CD4-positive, CD25-positive, alpha-beta regulatory T cell (primary cell): Measurements from ENCODE around the gene MYADML2. TPM values are rescaled to one million over a fixed set of nuclear protein-coding genes. Genes with fewer than 3 reads are reported as not detected.

Source experiments
- ATAC-seq, 2 donors: fragments of 150-1000 bp; cut with Tn5 transposase; one replicate each; pipeline ENCODE4 v1.10.0; 2021; ENCODE audit warnings: low read depth in 2 of 2, moderate number of reproducible peaks in 2 of 2, moderate library complexity in 1 of 2
- DNase-seq, 3 donors: peaks; one replicate each; pipeline versions ENCODE4 v3.0.0 to v3.0.0-alpha.2; 2012 to 2022; ENCODE audit warnings: mixed read lengths in 1 of 3
- H3K27ac ChIP-seq: one replicate; pipeline ENCODE4 v1.7.0; 2013; ENCODE audit warnings: mild to moderate bottlenecking, low read length; ENCODE audit not compliant: insufficient read depth, poor library complexity, severe bottlenecking
- H3K27me3 ChIP-seq: one replicate; pipeline ENCODE4 v1.7.0; 2013; ENCODE audit warnings: low read length; ENCODE audit not compliant: control insufficient read depth, insufficient read depth
- H3K36me3 ChIP-seq: one replicate; pipeline ENCODE4 v1.7.0; 2013; ENCODE audit warnings: mild to moderate bottlenecking, low read length, moderate library complexity; ENCODE audit not compliant: control insufficient read depth, insufficient read depth
- H3K4me1 ChIP-seq: 2 replicates; pipeline ENCODE4 v1.7.0; 2013; ENCODE audit warnings: mild to moderate bottlenecking, low read length; ENCODE audit not compliant: insufficient read depth, control insufficient read depth, poor library complexity, severe bottlenecking
- H3K4me3 ChIP-seq: one replicate; pipeline ENCODE4 v1.7.0; 2013; ENCODE audit warnings: low read depth, mild to moderate bottlenecking, low read length, moderate library complexity
- H3K9me3 ChIP-seq, 2 experiments: 1 replicate in 1 of 2; 2 replicates in 1 of 2; pipeline ENCODE4 v1.7.0; 2013; ENCODE audit warnings: low read length in 2 of 2, mild to moderate bottlenecking in 1 of 2, moderate library complexity in 1 of 2; ENCODE audit not compliant: control insufficient read depth in 2 of 2
- H3K27ac Mint-ChIP-seq, 3 donors: one replicate each; pipeline ENCODE4 v1.8.0; 2020 to 2022; ENCODE audit warnings: mild to moderate bottlenecking in 3 of 3, mixed read lengths in 3 of 3, moderate library complexity in 2 of 3
- H3K27me3 Mint-ChIP-seq: one replicate; pipeline ENCODE4 v1.8.0; 2022; ENCODE audit warnings: mild to moderate bottlenecking, mixed read lengths
- H3K36me3 Mint-ChIP-seq: one replicate; pipeline ENCODE4 v1.8.0; 2020; ENCODE audit warnings: mixed read lengths
- H3K4me1 Mint-ChIP-seq, 4 donors: one replicate each; pipeline ENCODE4 v1.8.0; 2020 to 2022; ENCODE audit warnings: mixed read lengths in 4 of 4, mild to moderate bottlenecking in 1 of 4
- H3K4me3 Mint-ChIP-seq, 4 donors: one replicate each; pipeline ENCODE4 v1.8.0; 2020 to 2022; ENCODE audit warnings: mild to moderate bottlenecking in 4 of 4, mixed read lengths in 4 of 4, moderate library complexity in 3 of 4
- H3K9me3 Mint-ChIP-seq, 7 donors: one replicate each; pipeline ENCODE4 v1.8.0; 2020 to 2022; ENCODE audit warnings: mixed read lengths in 7 of 7, mild to moderate bottlenecking in 3 of 7, moderate library complexity in 2 of 7
- polyA plus RNA-seq, 4 donors: library from polyadenylated mRNA; unstranded; fragments of 300-500 nt; fragmentation: Illumina TruSeq; gene quantifications; one replicate each; pipeline ENCODE4 v1.2.3, GENCODE V29; 2021
- total RNA-seq: library from RNA; stranded (reverse); gene quantifications from one replicate; pipeline ENCODE4 v1.2.3, GENCODE V29; 2022

Gene MYADML2
- total and polyA plus RNA-seq, 5 donors from 2014 or later, result not detected

DNA sequence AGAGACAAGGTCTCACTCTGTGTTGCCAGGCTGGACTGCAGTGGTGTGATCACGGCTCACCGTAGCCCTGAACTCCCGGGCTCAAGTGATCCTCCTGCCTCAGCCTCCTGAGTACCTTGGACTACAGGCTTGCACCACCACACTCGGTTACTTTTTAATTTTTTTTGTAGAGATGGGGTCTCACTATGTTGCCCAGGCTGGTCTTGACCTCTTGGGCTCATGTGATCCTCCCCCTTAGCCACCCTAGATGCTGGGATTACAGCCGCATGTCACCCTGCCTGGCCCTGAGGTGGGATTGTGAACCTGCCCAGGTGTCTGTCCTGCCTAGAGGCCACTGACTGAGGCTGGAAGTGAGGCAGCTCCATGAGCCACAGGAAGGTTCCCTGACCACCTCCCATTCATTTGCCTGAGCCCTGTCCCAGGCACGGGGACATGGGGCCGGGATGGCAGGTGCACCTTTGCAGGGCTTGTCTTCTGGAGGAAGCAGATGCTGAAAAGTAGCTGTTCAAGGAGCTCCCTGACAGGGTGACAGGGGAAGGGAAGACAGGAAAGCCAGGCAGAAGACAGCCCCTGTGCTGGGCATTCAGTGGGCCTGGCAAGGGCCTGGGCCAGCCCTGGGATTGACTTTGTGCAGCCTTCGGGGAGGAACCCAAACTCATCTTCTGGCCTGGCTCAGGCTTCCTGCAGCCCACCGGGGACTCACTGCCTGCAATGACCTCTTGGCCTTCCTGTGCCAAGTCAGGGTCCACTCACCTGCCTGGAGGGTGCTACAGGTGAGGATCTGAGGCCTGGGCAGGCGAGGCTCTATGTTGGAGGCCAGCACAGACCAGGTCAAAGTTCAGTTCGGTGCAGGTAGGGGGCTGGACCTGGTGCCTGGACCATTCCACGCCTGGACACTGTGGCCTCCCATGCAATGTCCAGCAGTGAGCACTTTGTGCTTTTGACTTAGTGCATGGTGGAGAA, 22.1 kb upstream of the MYADML2 start:
- H3K36me3 ChIP-seq, result no peaks in the 10 kb centered on the region
- Mint-ChIP-seq H3K4me1 (peaks cover 0 to 28% (median 5%) of the 10 kb centered on the region in 4 donors), H3K4me3 (peak overlapping the region in 2 of 4 donors; percentile 50 to 66), H3K27ac (peak overlapping the region in 1 of 3 donors; percentile 81), H3K27me3 (peaks cover 5% of the 10 kb centered on the region), H3K9me3 (no peaks in the 10 kb centered on the region), H3K36me3 (no peaks in the 10 kb centered on the region)
- no peak overlapping the region for H3K4me3 ChIP-seq
- ATAC-seq, result no peak
- no peaks in the 10 kb centered on the region for H3K27me3 ChIP-seq
- peaks cover 28% of the 10 kb centered on the region for H3K4me1 ChIP-seq
- no peak for DNase-seq
- H3K9me3 ChIP-seq, result no peaks in the 10 kb centered on the region
- H3K27ac ChIP-seq, result no peak overlapping the region

- peak overlapping the region; percentile 66 to 90 (median 78) for H3K4me3 Mint-ChIP-seq
- Histone ChIP-seq H3K4me1 (peaks cover 28% of the 10 kb centered on the region), H3K27ac (peak overlapping the region; percentile 51), H3K4me3 (peak overlapping the region; percentile 3), H3K27me3 (no peaks in the 10 kb centered on the region), H3K9me3 (no peaks in the 10 kb centered on the region), H3K36me3 (no peaks in the 10 kb centered on the region)
- H3K4me1 Mint-ChIP-seq, result peaks cover 0 to 28% (median 5%) of the 10 kb centered on the region in 4 donors
- H3K9me3 Mint-ChIP-seq, result no peaks in the 10 kb centered on the region
- DNase-seq, result no peak
- no peaks in the 10 kb centered on the region for H3K36me3 Mint-ChIP-seq
- H3K27me3 Mint-ChIP-seq, result peaks cover 11% of the 10 kb centered on the region
- peak overlapping the region; percentile 68 to 86 (median 74) for H3K27ac Mint-ChIP-seq
- no peak for ATAC-seq
These were observed 21.3 kb upstream of the MYADML2 start for GRCh38 chr17:81968396-81968745.

GRCh38 chr17:81967533-81968395, 20.7 kb upstream of the MYADML2 start:
- peak overlapping the region; percentile 68 to 86 (median 74) for H3K27ac Mint-ChIP-seq
- H3K36me3 ChIP-seq, result no peaks in the 10 kb centered on the region
- no peaks in the 10 kb centered on the region for H3K36me3 Mint-ChIP-seq
- ATAC-seq (peak; percentile 95), DNase-seq (peak; percentile 80 to 96 (median 83))
- H3K4me3 Mint-ChIP-seq, result peak overlapping the region; percentile 66 to 90 (median 78)
- peaks cover 28% of the 10 kb centered on the region for H3K4me1 ChIP-seq
- peaks cover 16% of the 10 kb centered on the region for H3K27me3 Mint-ChIP-seq
- H3K9me3 Mint-ChIP-seq, result no peaks in the 10 kb centered on the region
- peak overlapping the region; percentile 3 for H3K4me3 ChIP-seq
- peaks cover 0 to 28% (median 5%) of the 10 kb centered on the region in 4 donors for H3K4me1 Mint-ChIP-seq
- H3K27ac ChIP-seq, result peak overlapping the region; percentile 51
- H3K27me3 ChIP-seq, result no peaks in the 10 kb centered on the region
- H3K9me3 ChIP-seq, result no peaks in the 10 kb centered on the region

- no peak overlapping the region for H3K4me3 ChIP-seq
- H3K27ac ChIP-seq, result peak overlapping the region; percentile 51
- Mint-ChIP-seq H3K4me1 (peaks cover 0 to 31% (median 5%) of the 10 kb centered on the region in 4 donors), H3K27me3 (peaks cover 19% of the 10 kb centered on the region), H3K27ac (no peak overlapping the region), H3K4me3 (no peak overlapping the region), H3K9me3 (no peaks in the 10 kb centered on the region), H3K36me3 (no peaks in the 10 kb centered on the region)
- peaks cover 28% of the 10 kb centered on the region for H3K4me1 ChIP-seq
- DNase-seq (no peak), ATAC-seq (no peak)
- no peaks in the 10 kb centered on the region for H3K36me3 ChIP-seq
- H3K27me3 ChIP-seq, result no peaks in the 10 kb centered on the region
- no peaks in the 10 kb centered on the region for H3K9me3 ChIP-seq
These were observed 20.2 kb upstream of the MYADML2 start for GRCh38 chr17:81967244-81967532.

- no peak overlapping the region for H3K4me3 ChIP-seq
- peaks cover 21% of the 10 kb centered on the region for H3K27me3 Mint-ChIP-seq
- H3K27me3 ChIP-seq, result no peaks in the 10 kb centered on the region
- no peaks in the 10 kb centered on the region for H3K36me3 ChIP-seq
- H3K4me1 ChIP-seq, result peaks cover 32% of the 10 kb centered on the region
- H3K4me3 Mint-ChIP-seq, result peak overlapping the region in 2 of 4 donors; percentile 15 to 35
- peak overlapping the region in 1 of 3 donors; percentile 14 for H3K27ac Mint-ChIP-seq
- no peaks in the 10 kb centered on the region for H3K9me3 ChIP-seq
- ATAC-seq (no peak), DNase-seq (no peak)
- no peaks in the 10 kb centered on the region for H3K36me3 Mint-ChIP-seq
- H3K4me1 Mint-ChIP-seq, result peaks cover 0 to 31% (median 5%) of the 10 kb centered on the region in 4 donors
- no peak overlapping the region for H3K27ac ChIP-seq
- H3K9me3 Mint-ChIP-seq, result no peaks in the 10 kb centered on the region
These were observed 19.6 kb upstream of the MYADML2 start for GRCh38 chr17:81966343-81967243.

DNA sequence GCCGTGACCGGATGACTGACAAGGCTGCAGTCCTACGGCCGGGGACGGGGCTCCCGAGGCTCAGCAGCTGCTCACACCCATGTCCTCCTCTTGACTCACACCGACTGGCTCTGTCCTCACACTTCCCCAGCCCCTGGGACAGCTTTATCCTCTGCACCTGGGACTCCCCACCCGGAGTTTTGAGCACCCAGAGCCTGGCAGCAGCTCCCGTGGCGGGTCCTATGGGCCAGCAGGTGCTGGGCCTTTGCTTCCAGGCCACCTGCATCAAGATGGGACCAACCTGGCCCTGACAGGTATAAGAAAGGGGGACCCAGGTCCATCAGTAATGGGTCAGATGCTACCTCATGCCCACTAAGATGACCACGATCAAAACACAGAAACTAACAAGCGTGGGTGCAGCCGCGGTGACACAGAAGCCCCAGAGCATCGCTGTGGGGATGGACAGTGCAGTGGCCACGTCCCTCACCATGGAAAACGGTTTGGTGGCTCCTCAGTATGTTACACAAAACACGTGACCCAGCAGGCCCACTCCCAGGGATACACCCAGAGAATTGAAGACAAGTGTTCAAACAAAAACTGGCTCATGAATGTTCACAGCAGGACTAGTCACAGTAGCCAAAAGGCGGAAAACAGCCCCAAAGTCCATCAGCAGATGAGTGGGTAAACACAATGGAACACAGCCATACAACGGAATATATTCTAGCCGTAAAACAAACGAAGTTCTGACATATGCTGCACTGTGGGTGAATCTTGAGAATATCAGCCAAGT, 17.2 kb upstream of the MYADML2 start:
- no peaks in the 10 kb centered on the region for H3K36me3 Mint-ChIP-seq
- H3K27ac Mint-ChIP-seq, result peak overlapping the region in 2 of 3 donors; percentile 70 to 82
- peak overlapping the region in 3 of 4 donors; percentile 36 to 75 (median 57) for H3K4me3 Mint-ChIP-seq

More for the DNA sequence above, 17.2 kb upstream of the MYADML2 start:
- Histone ChIP-seq H3K9me3 (no peaks in the 10 kb centered on the region), H3K4me3 (no peak overlapping the region), H3K4me1 (peaks cover 46% of the 10 kb centered on the region), H3K27me3 (no peaks in the 10 kb centered on the region), H3K36me3 (no peaks in the 10 kb centered on the region), H3K27ac (no peak overlapping the region)
- DNase-seq, result no peak
- H3K9me3 Mint-ChIP-seq, result no peaks in the 10 kb centered on the region
- ATAC-seq, result no peak
- H3K4me1 Mint-ChIP-seq, result peaks cover 0 to 27% (median 5%) of the 10 kb centered on the region in 4 donors
- peaks cover 21% of the 10 kb centered on the region for H3K27me3 Mint-ChIP-seq
